GM20000 (cell line): Measurements from ENCODE around the gene CABLES1.

Experiments used
- DNase-seq: peaks from one replicate; pipeline ENCODE4 v3.0.0; 2012; ENCODE audit warnings: low spot score
- CTCF ChIP-seq: IDR thresholded peaks from 2 replicates; pipeline ENCODE4 v1.5.1; 2012; ENCODE audit warnings: mild to moderate bottlenecking, control low read depth; ENCODE audit errors: extremely low read depth, missing control alignments

The CABLES1 gene

GRCh38 chr18:23236876-23237468 lies 101.7 kb downstream of the CABLES1 start:
- peak; percentile 4 for TF ChIP-seq CTCF
- DNase-seq = no peak

- peak; percentile 72 for DNase-seq
Observed at GRCh38 chr18:23237524-23238151, 102.4 kb downstream of the CABLES1 start.

GRCh38 chr18:23238152-23238531 lies 102.9 kb downstream of the CABLES1 start:
- TF ChIP-seq CTCF = no peak

More at GRCh38 chr18:23237524-23238151, 102.4 kb downstream of the CABLES1 start:
- peak; percentile 11 for TF ChIP-seq CTCF

GRCh38 chr18:23238651-23239349 lies 103.5 kb downstream of the CABLES1 start:
- TF ChIP-seq CTCF = no peak
- DNase-seq = no peak

More at GRCh38 chr18:23238152-23238531, 102.9 kb downstream of the CABLES1 start:
- DNase-seq = no peak

GRCh38 chr18:23239350-23239692 lies 104.0 kb downstream of the CABLES1 start:
- no peak for DNase-seq
- TF ChIP-seq CTCF = no peak

- DNase-seq = no peak
- no peak for TF ChIP-seq CTCF
Observed at GRCh38 chr18:23239885-23240608, 104.8 kb downstream of the CABLES1 start.

- no peak for DNase-seq
- TF ChIP-seq CTCF = no peak
Observed at GRCh38 chr18:23240609-23240930, 105.3 kb downstream of the CABLES1 start.

GRCh38 chr18:23241833-23242496 lies 106.7 kb downstream of the CABLES1 start:
- peak; percentile 87 for DNase-seq
